Pancreas (tissue), 10 donors: ENCODE results near the gene MT1HL1. TPM values are rescaled to one million over a fixed set of nuclear protein-coding genes. Genes with fewer than 3 reads are reported as not detected.

Experiments
- ATAC-seq, 4 donors: fragments of 200-7000 bp; cut with Tn5 transposase; one replicate each; pipeline versions ENCODE4 v1.8.0 to v1.9.1; 2020; ENCODE audit warnings: mild to moderate bottlenecking in 4 of 4, moderate library complexity in 4 of 4
- DNase-seq, 6 donors: peaks; one replicate each; pipeline ENCODE4 v3.0.0-alpha.2; 2020
- FAIRE-seq: peaks from 2 replicates; lab custom pipeline; 2012; peaks lifted over from hg19 to GRCh38; lab: Jason Lieb, UNC
- H3K27ac ChIP-seq, 4 donors: fragments of 200-600 bp; sonication (generic); 1 replicate in 3 of 4; 2 replicates in 1 of 4; pipeline versions ENCODE4 v1.5.0 to v1.8.0; 2020
- H3K27me3 ChIP-seq, 4 donors: fragments of 200-600 bp; one replicate each; pipeline ENCODE4 v1.8.0; 2021
- H3K36me3 ChIP-seq, 3 donors: fragments of 200-600 bp; sonication (generic) in 1 of 3; one replicate each; pipeline versions ENCODE4 v1.5.0 to v1.8.0; 2020 to 2021
- H3K4me1 ChIP-seq, 3 donors: fragments of 200-600 bp; one replicate each; pipeline ENCODE4 v1.8.0; 2021
- H3K4me3 ChIP-seq, 4 donors: fragments of 200-600 bp; sonication (generic) in 2 of 4; one replicate each; pipeline versions ENCODE4 v1.5.0 to v1.8.0; 2020 to 2021
- H3K9me3 ChIP-seq, 4 donors: fragments of 200-600 bp; one replicate each; pipeline ENCODE4 v1.8.0; 2021
- CTCF ChIP-seq, 4 donors: fragments of 200-600 bp; sonication (generic) in 3 of 4; IDR thresholded peaks; one replicate each; pipeline versions ENCODE4 v1.5.0 to v1.8.0; 2021; ENCODE audit warnings: antibody characterized with exemption in 4 of 4
- WGBS, 2 donors: extraction: QIAGEN DNeasy Blood & Tissue Kit; methylation state at CpG; one replicate each; pipeline ENCODE4 v1.1.7; 2013; 5-methylcytosine and 5-hydroxymethylcytosine counted together
- intact Hi-C, 3 donors: fragments of 100-400 bp; cut with DNase I; formaldehyde crosslinking; loops; one replicate each; pipeline versions ENCODE4 v1.11.1 to v1.14.2; 2022
- polyA plus RNA-seq, 2 donors: library from polyadenylated mRNA; stranded (reverse); fragments of 200-250 nt; gene quantifications; one replicate each; pipeline ENCODE4 v1.2.3, GENCODE V29; 2013
- total RNA-seq, 6 donors: library from RNA; stranded (reverse); fragmentation: NEBNext Ultra II Directional in 4 of 6; extraction: Animal tissue kit (Norgen Biotek cat#: 25700) in 4 of 6; gene quantifications; one replicate each; pipeline versions ENCODE4 v1.2.1 to v1.2.4, GENCODE V29; 2021 to 2023
- donor health status: healthy with polysubstance abuse.
- donor health status: DM: no; HTN: no; CAD: no; lungs with moderate emphysema.
- donor health status: DM: no; HTN: no; CAD: no.
- donor health status: control.
- donor health status: control.
- donor health status: Bipolar disorder and iron deficiency.
- donor health status: DM: yes; HTN: yes; CAD: no.
- donor health status: DM: no; HTN: no; CAD: no.
- donor health status: DM: no; HTN: no; CAD: no.
- donor health status: DM: yes; HTN: yes; CAD: no.

The MT1HL1 gene
- total and polyA plus RNA-seq, 8 donors, result not detected

GRCh38 chr1:237025358-237026074 is 21.3 kb upstream of the MT1HL1 start:
- no peaks in the 10 kb centered on the region for H3K27me3 ChIP-seq
- H3K27ac ChIP-seq, result no peak overlapping the region
- intact Hi-C loops, result no loop called here
- no peak for FAIRE-seq
- no peak for DNase-seq
- 92 to 93% methylated on average over 7 to 8 of the region's 10 CpGs for WGBS, 2 donors
- no peak overlapping the region for H3K4me3 ChIP-seq
- H3K36me3 ChIP-seq, result no peaks in the 10 kb centered on the region
- peaks cover 0 to 9% (median 0%) of the 10 kb centered on the region in 3 donors for H3K4me1 ChIP-seq
- TF ChIP-seq CTCF (IDR thresholded peaks at IDR 0.05), result no peak
- ATAC-seq, result no peak
- H3K9me3 ChIP-seq, result no peaks in the 10 kb centered on the region

- H3K27me3 ChIP-seq, result no peaks in the 10 kb centered on the region
- H3K36me3 ChIP-seq, result no peaks in the 10 kb centered on the region
- DNase-seq, result no peak
- no peak for FAIRE-seq
- no peak overlapping the region for H3K27ac ChIP-seq
- no peak for TF ChIP-seq CTCF (IDR thresholded peaks at IDR 0.05)
- no peaks in the 10 kb centered on the region for H3K4me1 ChIP-seq
- intact Hi-C loops, result no loop called here
- H3K4me3 ChIP-seq, result no peak overlapping the region
- no peak for ATAC-seq
- H3K9me3 ChIP-seq, result no peaks in the 10 kb centered on the region
Measured at GRCh38 chr1:237018896-237019295, 14.7 kb upstream of the MT1HL1 start.

DNA sequence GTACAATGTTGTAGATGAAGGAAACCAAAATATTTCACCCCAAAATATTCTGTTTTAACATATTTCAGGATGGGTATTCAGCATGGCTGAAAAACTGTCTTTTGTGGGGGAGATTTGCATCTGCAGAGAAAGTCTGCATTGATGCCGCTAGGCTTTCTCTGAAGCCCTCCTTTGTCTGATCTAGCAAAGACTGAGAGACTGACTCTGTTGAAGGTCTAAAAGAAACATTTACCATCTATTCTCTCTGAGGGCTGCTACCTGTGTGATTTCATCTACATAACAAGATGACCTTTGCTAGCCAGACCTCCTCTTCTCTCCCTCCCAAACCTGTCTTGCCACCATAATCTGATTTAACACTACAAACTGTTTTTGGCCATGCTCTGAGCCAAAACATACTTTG is 12.4 kb upstream of the MT1HL1 start:
- Histone ChIP-seq H3K4me1 (peaks cover 0 to 6% (median 4%) of the 10 kb centered on the region in 3 donors), H3K36me3 (no peaks in the 10 kb centered on the region), H3K27me3 (no peaks in the 10 kb centered on the region), H3K4me3 (no peak overlapping the region), H3K9me3 (no peaks in the 10 kb centered on the region), H3K27ac (no peak overlapping the region)
- TF ChIP-seq CTCF (IDR thresholded peaks at IDR 0.05), result no peak
- ATAC-seq, result no peak
- FAIRE-seq, result no peak
- intact Hi-C loops, result no loop called here
- DNase-seq, result no peak
- 81 to 82% methylated on average over 1 of the region's 1 CpG for WGBS, 2 donors

DNA sequence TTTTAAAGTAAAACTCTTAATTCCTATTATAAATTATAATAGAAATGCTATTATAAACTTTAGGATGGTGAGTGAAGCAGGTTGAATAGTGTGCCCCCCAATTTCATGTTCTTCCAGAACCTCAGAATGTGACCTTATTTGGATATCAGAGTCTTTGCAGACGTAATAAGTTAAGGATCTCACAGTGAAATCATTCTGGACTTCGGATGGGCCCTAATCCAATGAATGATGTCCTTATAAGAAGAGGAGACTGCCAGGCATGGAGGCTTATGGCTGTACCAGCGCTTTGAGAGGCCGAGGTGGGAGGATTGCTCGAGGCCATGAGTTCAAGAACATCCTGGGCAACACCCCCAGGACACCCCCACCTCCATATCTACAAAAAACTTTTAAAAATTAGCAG is 9.4 kb upstream of the MT1HL1 start:
- no peak for ATAC-seq
- 84 to 85% methylated on average over 5 of the region's 5 CpGs for WGBS, 2 donors
- intact Hi-C loops, result no loop called here
- no peak for DNase-seq
- peak overlapping the region; percentile 33 to 73 (median 52) for H3K27ac ChIP-seq
- H3K4me3 ChIP-seq, result no peak overlapping the region
- no peak for TF ChIP-seq CTCF (IDR thresholded peaks at IDR 0.05)
- H3K27me3 ChIP-seq, result no peaks in the 10 kb centered on the region
- H3K9me3 ChIP-seq, result no peaks in the 10 kb centered on the region
- FAIRE-seq, result no peak
- peaks cover 0 to 6% (median 4%) of the 10 kb centered on the region in 3 donors for H3K4me1 ChIP-seq
- no peaks in the 10 kb centered on the region for H3K36me3 ChIP-seq

DNA sequence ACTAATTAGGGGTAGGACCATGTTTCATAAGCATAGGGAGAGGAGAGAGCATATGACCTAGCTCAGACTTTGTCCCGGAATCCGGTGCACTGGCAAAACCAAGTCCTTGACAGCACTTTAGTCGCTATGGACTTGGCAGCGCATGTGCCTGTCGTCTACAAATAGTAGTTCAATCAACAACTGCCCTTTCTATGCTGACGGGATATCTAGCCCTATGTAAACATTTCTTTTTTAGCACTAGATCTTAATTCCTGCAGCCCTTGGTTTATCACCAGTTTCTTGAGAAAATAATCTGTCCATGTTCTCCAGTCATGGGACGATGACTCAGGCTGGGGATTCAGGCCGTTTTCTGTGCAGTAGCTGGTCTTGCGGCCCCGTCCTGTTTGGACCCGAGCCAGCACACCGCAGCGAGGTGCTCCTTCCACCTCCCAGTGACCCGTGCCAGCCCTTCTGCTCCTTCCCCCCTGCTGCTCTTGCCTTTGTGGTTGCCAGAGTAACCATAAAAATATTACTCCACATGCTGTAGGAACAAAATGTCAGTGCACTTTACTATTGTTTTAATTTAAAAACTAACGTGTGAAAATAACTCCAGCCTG is 8.6 kb upstream of the MT1HL1 start:
- Histone ChIP-seq H3K27me3 (no peaks in the 10 kb centered on the region), H3K4me1 (peaks cover 0 to 6% (median 4%) of the 10 kb centered on the region in 3 donors), H3K9me3 (no peaks in the 10 kb centered on the region), H3K27ac (peak overlapping the region; percentile 33 to 73 (median 52)), H3K36me3 (no peaks in the 10 kb centered on the region), H3K4me3 (peak overlapping the region in 1 of 4 donors; percentile 11)
- no peak for FAIRE-seq
- DNase-seq, result peak; percentile 80 to 94 (median 90)
- intact Hi-C loops, result no loop called here
- no peak for TF ChIP-seq CTCF (IDR thresholded peaks at IDR 0.05)
- 7 to 11% methylated on average over 15 of the region's 15 CpGs for WGBS, 2 donors
- ATAC-seq, result peak; percentile 92 to 96 (median 95)
